Urothelium cell line (cell line): Measurements from ENCODE around the gene SNX14.

Experiments used
- DNase-seq: peaks from one replicate; pipeline ENCODE4 v3.0.0; 2011; ENCODE audit warnings: low spot score, mixed read lengths
- FAIRE-seq: peaks from 2 replicates; lab custom pipeline; 2011; peaks lifted over from hg19 to GRCh38; lab: Jason Lieb, UNC

Gene SNX14

DNA sequence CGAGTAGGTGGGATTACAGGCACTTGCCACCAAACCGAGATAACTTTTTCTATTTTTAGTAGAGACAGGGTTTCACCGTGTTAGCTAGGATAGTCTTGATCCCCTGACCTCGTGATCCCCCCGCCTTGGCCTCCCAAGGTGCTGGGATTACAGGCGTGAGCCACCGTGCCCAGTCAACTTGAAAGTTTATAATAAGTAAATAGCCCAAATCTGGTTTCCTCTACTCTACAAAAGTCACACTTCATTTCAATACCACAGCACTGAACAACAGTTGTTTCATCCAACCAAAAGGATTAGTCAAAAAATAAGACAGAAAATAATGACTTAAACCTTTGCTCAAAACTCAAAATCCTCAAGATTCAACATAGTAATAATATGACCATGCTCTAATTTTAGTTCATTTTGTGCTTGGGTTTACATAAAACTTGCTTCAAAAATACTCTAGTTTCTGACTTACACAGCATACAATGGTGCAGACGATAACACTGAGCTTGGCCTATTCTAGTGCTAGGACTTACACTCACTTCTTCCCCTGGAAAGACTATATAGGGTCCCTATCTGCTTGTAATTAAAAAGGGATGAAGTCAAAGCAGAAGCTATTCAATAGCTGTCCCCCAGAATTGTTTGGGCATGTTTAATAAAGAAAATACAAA lies 87.1 kb downstream of the SNX14 start:
- FAIRE-seq (no peak), DNase-seq (no peak)

DNA sequence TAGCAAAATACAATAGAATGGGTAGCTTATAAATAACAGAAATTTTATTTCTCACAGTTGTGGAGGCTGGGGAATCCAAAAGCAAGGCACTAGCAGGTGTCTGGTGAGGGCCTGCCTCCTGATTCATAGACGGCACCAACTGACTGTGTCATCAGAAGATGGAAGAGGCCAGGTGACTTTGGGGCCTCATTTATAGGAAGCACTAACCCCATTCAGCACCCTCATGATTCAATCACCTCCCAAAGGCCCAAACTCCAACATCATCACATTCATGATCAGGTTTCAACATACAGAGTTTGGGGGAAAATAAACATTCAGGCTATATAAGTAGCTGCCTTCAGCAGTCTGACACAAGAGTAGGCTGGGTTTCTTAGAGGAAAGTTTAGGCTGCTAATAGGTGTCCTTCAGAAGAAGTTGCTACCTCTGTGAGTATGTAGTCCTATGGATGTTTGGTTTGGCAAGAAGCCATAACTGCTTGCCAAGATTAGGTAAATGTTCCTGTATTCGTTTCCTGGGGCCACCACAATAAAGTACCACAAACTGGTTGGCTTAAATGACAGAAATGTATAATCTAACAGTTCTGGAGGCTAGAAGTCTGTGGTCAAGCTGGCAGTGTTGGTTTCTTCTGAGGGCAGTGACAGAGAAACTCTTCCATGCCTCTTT lies 94.9 kb downstream of the SNX14 start:
- DNase-seq (no peak), FAIRE-seq (no peak)

DNA sequence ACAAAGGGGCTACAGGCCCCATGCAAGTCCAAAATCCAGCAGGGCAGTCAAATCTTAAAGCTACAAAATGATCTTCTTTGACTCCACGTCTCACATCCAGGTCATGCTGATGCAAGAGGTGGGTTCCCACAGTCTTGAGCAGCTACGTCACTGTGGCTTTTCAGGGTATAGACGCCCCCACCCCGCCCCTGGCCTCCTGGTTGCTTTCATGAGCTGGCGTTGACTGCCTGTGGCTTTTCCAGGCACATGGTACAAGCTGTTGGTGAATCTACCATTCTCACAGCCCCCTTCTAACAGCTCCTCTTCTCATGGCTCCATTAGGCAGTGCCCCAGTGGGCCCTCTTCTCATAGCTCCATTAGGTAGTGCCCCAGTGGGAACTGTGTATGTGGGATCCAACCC lies 96.8 kb downstream of the SNX14 start:
- DNase-seq (no peak), FAIRE-seq (no peak)

DNA sequence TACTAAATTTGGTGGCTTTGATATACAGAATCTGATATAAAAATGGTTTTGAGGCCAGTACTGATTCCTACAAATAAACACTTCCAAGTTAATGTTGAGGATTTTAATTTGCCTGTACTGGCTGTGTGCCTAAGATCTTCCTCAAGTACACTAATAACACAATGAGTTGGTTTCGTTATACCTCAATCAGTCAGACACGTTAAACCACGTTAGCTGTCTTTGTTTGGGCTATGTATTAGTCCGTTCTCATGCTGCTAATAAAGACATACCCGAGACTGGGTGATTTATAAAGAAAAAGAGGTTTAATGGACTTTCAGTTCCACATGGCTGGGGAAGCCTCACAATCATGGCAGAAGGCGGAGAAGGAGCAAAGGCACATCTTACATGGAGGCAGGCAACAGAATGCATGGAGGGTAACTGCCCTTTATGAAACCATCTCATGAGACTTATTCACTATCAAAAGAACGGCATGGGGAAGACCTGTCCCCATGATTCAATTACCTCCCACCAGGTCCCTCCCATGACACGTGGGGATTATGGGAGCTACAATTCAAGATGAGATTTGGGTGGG lies 97.6 kb downstream of the SNX14 start:
- FAIRE-seq = no peak
- DNase-seq = no peak

DNA sequence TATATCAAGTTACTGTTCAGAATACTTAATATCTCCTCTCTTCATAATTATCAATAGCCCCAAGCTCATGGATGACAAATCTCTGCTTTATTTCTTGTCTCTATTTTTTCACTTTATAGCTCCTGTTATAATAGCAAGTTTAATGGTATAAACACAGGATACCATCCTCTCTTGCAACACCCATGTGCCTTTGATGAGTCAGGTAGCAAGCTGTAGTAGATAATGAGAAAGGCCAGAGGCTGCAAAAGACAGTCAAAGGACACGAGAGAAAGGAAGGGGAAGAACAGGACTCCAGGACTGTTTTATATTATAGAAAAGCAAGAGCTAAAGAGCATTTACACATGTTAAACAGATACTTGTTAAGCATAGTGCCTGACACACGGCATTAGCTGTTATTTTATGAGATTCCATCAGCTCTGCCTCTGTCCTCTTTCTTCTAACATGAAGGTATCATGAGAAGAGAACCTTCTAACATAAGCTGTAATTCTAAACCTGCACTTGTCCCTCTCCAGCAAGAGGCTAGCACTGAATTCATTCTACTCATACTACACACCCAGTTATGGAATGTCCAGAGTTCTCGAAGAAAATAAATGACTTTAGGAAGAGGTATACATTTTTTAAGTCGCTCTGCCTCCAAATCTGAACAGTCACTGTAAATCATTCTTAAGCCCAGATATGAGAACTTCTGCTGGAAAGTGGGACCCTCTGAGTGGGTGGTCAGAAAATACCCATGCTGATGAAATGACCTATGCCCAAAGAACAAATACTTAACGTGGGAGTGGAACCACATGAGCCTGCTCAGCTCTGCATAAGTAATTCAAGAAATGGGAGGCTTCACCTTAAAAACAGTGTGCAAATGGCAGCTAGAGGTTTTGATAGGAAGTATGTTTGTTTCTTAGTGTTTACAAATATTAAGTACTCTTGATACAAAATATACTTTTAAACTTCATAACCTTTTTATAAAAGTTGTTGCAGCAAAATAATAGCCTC lies 98.8 kb downstream of the SNX14 start:
- FAIRE-seq = no peak
- no peak for DNase-seq

DNA sequence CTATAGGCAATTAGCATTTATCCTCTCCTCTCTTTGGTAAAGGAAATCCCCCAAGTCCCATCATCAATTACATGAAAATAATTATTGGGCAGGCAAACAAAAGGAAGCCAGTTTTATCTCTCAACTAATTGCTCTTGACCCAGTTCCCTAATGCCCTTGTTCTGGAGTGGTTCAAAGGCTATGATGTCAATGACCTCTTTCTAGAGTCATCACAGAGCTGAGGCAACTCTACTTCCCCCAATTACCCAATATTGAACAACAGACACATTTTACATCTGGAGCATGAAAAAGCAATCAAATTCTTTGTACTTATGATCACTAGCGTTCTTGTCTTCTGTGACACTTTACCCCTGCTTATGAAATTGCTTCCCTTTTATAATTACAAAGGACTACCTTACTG lies 100.3 kb downstream of the SNX14 start:
- DNase-seq (no peak), FAIRE-seq (no peak)

DNA sequence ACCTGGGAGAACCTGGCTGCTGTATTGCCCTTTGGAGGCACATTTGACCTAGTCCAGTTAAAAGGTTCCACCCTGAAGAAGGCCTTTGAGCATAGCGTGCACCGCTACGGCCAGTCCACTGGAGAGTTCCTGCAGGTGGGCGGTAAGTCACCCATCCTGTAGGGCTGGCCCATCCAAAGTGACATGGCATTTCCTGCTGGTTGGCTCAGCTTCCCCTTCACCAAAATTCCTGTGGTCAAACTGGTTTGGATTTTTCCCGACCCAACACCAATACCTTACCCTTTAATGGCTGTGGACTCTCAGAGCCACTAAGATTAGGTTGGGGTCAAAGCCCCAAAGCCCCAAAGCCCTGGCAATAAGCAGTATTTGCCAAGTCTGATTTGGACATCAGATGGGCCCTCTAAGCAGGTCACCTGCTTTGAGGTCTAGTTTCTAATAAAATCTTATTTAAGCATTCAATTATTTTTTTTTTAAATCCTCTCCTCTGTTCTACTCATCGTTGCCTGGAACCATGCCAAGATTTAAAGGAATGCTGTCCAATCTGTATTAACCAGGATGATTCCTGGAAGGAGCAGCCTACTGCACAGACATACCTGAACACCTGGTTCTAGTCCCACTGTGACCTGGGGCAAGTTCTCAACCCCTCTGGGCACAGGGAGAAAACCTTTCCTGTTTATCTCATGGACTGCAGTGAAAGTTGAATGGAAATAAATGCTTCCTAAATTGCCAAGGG lies 103.0 kb downstream of the SNX14 start:
- DNase-seq = peak; percentile 42
- no peak for FAIRE-seq

DNA sequence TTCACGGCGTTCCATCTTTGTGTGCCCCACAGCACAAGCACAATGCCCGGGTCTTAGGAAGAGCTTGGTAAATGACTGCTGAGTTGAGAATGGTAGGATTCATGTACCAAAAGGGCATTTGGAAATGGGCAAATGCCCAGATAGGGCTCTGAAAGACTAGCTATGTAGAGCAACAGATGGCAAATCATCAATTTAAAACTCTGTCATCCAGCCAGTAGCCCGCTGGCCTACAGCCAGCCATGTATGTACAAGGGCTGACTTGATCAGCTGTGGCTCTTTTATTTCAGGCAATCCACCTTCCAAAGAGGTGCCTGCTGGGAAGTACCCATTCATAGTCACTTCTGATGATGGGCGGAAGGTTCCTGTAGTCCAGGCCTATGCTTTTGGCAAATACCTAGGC lies 108.7 kb downstream of the SNX14 start:
- FAIRE-seq (no peak), DNase-seq (no peak)

DNA sequence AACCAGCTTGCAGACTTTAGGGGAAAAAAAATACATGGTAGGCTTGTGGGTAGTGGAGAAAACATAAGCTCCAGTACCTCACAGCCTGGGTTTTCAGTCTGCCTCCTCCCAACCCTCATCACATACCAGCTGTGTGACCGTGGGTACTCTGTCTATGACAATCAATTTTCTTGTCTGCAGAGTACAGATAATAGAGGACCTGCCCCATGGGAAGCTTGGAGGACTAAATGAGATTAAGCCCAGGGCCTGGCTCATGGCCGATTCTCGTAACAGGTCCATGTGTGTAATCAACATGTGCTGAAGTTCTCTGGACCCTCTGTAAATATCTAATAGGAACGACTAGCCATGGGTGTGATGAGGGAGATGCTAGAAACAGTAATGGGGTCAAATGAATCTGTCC lies 109.8 kb downstream of the SNX14 start:
- DNase-seq (no peak), FAIRE-seq (no peak)

DNA sequence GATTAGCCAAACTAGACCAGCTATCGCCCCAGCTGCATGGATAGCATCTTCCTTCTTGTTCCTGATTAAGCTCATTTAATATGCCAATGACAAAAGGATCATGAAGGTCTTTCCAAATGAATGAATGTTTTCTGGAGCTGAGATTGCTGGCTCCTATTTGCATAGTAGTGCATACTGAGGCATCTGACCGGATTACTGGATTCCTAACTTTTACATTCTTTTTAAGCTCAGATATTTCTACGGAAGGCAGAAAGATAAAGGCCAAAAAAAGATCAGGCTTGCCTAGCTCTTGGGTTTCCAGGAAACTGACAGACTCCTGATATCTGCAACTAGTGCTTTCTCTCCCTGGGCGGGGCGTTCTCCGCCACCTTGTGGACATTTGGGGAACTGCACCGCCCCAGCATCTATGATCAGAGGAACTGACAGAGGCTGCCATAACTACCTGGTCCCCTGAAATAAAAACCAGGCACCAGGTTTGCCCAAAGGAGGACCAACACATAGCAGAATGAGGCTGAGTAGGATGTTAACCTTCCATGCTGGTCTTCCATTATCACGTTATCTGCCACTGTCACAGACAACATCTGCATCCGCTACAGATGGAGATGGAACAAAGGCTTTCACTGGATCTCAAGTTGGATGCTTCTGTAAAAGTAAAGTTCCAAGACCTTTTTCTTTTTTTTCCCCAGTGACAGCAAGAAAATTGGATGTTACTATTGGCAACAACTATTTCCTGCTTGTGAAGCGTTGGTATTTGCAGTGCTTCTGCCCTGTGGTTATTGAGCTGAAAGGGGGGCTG lies 110.6 kb downstream of the SNX14 start:
- FAIRE-seq (no peak), DNase-seq (peak; percentile 58)

DNA sequence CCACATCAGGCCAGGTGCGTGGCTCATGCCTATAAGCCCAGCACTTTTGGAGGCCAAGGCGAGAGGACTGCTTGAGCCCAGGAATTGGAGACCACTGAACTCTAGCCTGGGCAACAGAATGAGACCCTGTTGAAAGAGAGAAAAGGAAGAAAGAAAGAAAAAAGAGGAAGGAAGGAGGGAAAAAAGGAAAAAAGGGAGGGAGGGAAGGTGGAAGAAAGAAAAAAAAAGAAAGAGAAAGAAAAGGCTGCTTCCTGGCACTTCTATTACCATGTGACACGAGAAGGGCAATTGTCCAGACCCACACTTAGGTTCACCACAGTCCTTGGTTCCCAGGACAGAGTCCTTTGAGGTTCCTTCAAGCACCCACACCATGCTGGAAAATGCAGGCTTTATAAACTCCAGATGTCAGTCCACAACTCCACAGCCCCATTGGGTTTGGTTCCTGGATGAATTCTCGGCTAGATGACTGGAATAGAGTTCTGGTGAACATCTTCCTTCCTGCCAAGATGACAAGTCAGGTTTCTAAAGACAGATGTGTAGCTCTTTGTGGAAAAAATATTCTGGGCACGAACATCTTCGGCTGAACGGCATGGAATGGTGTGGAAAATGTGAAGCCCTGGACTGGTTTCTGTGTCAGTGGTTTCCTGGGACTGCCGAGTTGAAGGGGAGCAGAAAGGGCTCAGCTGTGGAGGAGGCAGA lies 111.3 kb downstream of the SNX14 start:
- FAIRE-seq = no peak

DNA sequence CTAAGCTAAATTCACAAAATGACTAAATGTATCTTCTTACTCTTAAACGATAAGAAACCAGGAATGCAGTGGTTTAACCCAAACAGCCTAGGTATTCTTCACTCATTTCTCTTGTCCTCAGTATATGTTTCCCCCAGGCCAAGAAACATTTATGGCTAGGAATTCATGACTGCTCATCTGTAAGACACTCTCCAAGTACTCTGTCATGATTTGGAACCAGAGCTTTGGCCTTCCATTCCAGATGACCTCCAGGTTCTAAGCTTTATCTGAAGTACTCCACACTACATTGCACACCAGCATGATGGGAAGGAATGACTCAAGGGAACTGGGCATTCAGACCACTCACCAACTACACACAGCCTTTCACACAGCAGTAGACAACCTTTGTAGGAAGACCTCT lies 114.5 kb downstream of the SNX14 start:
- FAIRE-seq = no peak
- no peak for DNase-seq

More for the DNA sequence above, 111.3 kb downstream of the SNX14 start:
- DNase-seq = no peak

DNA sequence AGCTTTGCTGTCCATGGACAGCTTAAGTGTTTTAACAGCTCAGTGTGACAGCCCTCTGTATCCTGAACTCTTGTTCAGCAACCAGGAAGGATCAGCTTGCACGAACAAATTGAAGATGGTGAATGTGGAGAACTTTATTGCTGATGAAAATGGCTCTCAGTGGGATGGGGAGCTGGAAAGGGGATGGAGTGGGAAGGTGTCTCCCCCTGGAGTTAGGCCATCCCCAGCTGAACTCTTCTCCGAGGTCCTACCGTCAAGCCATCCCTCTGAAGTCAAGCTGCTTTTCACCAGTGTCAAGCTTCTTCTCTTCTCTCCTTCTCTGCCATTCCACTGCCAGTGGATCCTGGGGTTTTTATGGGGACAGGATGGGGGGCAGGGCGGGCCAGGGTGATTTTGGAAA lies 117.1 kb downstream of the SNX14 start:
- DNase-seq (no peak), FAIRE-seq (no peak)

DNA sequence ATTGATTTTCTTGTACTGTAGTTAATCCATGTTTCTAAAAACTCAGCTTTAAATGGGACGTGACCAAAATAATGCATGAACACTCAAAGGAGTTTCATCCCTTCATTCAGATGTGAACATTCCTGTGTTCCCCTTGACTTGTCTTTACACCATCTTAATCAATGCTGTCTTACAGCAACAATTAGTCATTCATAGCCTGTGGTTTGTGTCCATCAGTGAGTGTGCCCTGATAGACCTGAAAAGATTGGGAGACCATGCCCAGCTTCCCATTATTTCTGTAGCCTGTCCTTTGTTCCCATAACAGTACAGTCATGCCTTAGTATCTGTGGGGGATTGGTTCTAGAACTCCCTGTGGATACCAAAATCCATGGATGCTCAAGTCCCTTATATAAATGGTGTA lies 119.9 kb downstream of the SNX14 start:
- FAIRE-seq (no peak), DNase-seq (no peak)

DNA sequence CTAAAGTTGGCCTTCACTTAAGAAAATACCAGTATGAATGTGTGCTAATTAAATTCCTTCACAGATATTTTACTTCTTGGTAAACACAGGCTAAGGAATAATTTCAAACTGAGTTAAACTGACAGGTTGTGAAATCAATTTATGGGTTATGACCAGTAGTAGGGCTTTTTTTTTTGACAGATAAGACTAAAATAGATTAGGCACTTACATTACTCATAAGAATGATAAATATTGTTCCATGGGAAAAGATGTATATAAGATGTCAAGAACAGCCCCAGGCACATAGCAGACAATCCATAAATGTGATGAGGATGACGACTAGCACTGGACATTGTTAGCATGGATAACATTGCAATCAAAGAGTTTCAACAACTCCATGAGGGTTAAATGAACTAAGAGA lies 120.9 kb downstream of the SNX14 start:
- no peak for DNase-seq

DNA sequence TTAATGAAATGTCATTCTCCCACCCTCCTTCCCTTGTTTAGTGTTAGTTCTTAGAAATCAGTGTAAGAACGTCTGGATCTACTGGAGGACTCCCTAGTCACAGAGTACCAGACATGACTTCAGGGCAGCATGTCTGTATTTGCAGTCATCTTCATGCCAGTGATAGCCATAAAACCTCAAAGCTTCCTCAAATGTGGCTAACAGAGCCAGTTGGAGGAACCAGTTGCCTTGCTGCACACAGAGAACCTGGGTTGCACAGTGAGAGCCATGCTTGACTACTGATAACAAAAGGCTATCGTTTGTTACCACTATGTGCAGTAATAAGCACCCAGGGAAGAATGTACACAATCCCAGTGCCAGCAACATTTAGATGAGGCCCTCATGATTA lies 123.6 kb downstream of the SNX14 start:
- no peak for DNase-seq
- no peak for FAIRE-seq

More for the DNA sequence above, 120.9 kb downstream of the SNX14 start:
- no peak for FAIRE-seq

DNA sequence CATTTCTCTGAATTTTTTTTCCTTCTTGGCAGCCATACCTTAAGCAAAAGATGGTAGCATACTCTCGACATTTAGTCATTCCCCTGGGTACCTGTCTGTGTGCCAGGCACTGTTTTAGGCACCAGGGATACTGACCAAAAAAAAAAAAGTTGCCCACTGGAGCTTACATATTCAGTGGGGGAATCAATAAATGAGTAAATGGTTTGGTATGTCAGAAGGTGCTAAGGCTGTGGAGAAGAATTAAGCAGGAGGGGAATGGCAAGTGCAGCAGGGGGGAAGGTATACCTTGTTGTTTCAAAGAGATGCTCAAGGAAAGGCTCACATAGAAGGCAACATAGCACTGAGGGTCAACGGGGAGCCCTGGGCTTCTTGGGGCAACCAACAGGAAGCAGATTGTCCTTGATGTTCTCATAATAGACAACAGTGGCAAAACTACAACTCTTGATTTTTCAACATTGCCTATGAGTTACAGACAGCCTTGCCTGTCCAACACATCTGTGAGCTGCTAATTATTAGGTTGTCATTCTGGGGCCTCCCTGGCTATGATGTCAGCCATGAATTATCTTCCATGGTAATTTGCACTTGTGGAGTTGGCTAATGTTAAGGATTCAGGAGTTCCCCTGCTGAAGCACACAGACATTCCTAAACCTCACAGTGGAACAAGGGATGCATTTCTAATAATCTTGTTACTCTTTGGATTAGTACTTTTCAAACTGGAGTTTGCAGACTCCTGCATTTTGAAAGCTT lies 124.2 kb downstream of the SNX14 start:
- FAIRE-seq = no peak

DNA sequence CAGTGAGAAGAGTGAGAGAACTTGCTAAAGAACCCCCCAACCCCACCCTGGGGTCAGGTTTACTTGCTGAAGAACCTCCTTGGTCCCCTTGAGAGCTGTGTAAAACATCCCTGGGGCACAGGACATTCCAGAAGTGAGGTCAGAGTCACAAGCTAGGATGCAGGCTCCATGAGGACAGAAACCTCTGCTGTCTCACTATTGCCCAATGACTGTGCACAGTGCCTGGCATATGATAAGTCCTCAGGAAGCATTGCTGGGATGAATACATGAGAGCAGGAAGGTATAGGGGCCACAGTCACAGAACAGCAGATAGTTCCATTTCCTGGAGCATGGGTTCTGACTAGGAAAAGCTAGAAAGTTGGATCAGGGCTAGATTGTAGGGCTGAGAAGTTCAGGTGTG lies 125.3 kb downstream of the SNX14 start:
- DNase-seq (no peak), FAIRE-seq (no peak)

More for the DNA sequence above, 124.2 kb downstream of the SNX14 start:
- DNase-seq = no peak
